Vagina (tissue), 2 donors: ENCODE results near the gene RALGDS. TPM values are rescaled to one million over a fixed set of nuclear protein-coding genes. Genes with fewer than 3 reads are reported as not detected.

Experiments used
- DNase-seq, 2 donors: peaks; one replicate each; pipeline ENCODE4 v3.0.0-alpha.2; 2017; ENCODE audit errors: extremely low spot score in 2 of 2
- H3K27ac ChIP-seq: fragments of 200-600 bp; sonication (generic); one replicate; pipeline ENCODE4 v1.5.1; 2019
- H3K27me3 ChIP-seq: fragments of 200-600 bp; sonication (generic); one replicate; pipeline ENCODE4 v1.5.1; 2019
- H3K36me3 ChIP-seq, 2 donors: fragments of 200-600 bp; sonication (generic); one replicate each; pipeline ENCODE4 v1.5.1; 2017 to 2019
- H3K4me1 ChIP-seq: fragments of 200-600 bp; sonication (generic); one replicate; pipeline ENCODE4 v1.5.1; 2019
- H3K4me3 ChIP-seq, 2 donors: fragments of 200-600 bp; sonication (generic); 1 replicate in 1 of 2; 2 replicates in 1 of 2; pipeline ENCODE4 v1.5.1; 2016 to 2019
- H3K9me3 ChIP-seq: fragments of 200-600 bp; sonication (generic); one replicate; pipeline ENCODE4 v1.5.1; 2019
- CTCF ChIP-seq, 3 experiments: fragments of 450-650 bp in 2 of 3; fragments of 200-600 bp in 1 of 3; sonication (generic) in 1 of 3; IDR thresholded peaks; one replicate each; pipeline ENCODE4 v1.5.1; 2017 to 2019; ENCODE audit warnings: antibody characterized with exemption in 3 of 3, mild to moderate bottlenecking in 2 of 3, moderate library complexity in 2 of 3
- POLR2A ChIP-seq, 2 donors: fragments of 450-650 bp; IDR thresholded peaks; one replicate each; pipeline ENCODE4 v1.6.1; 2017; ENCODE audit warnings: antibody characterized with exemption in 2 of 2, mild to moderate bottlenecking in 2 of 2, moderate library complexity in 2 of 2
- POLR2AphosphoS5 ChIP-seq, 2 donors: sonication (generic); formaldehyde crosslinking; IDR thresholded peaks; one replicate each; pipeline ENCODE4 v1.9.0; 2017; ENCODE audit warnings: antibody characterized with exemption in 2 of 2, mild to moderate bottlenecking in 2 of 2, low read depth in 1 of 2; ENCODE audit not compliant: insufficient read depth in 1 of 2
- intact Hi-C: fragments of 100-400 bp; cut with DNase I; formaldehyde crosslinking; loops from one replicate; pipeline ENCODE4 v1.15.1; 2023
- total RNA-seq: library from RNA; depleted of rRNA; stranded (reverse); fragments of >200 nt; gene quantifications from one replicate; pipeline ENCODE4 v1.2.3, GENCODE V29; 2016

The RALGDS gene
- total RNA-seq, 1 donor from 2014 or later: 85.0 TPM

GRCh38 chr9:133119846-133120500, 1.1 kb downstream of the RALGDS start:
- H3K4me1 ChIP-seq: peaks cover 82% of the 10 kb centered on the region
- no peaks in the 10 kb centered on the region for H3K36me3 ChIP-seq
- no peaks in the 10 kb centered on the region for H3K9me3 ChIP-seq
- intact Hi-C loops: no loop called here
- peak overlapping the region; percentile 75 to 82 for H3K4me3 ChIP-seq
- TF ChIP-seq POLR2A (IDR thresholded peaks at IDR 0.05) (no peak), POLR2AphosphoS5 (IDR thresholded peaks at IDR 0.05; ENCODE audit: insufficient read depth in 1 of 2, low read depth in 1 of 2) (peak in 1 of 2 donors; percentile 31)
- H3K27me3 ChIP-seq: no peaks in the 10 kb centered on the region
- peak overlapping the region; percentile 80 for H3K27ac ChIP-seq
- DNase-seq: no peak

DNA sequence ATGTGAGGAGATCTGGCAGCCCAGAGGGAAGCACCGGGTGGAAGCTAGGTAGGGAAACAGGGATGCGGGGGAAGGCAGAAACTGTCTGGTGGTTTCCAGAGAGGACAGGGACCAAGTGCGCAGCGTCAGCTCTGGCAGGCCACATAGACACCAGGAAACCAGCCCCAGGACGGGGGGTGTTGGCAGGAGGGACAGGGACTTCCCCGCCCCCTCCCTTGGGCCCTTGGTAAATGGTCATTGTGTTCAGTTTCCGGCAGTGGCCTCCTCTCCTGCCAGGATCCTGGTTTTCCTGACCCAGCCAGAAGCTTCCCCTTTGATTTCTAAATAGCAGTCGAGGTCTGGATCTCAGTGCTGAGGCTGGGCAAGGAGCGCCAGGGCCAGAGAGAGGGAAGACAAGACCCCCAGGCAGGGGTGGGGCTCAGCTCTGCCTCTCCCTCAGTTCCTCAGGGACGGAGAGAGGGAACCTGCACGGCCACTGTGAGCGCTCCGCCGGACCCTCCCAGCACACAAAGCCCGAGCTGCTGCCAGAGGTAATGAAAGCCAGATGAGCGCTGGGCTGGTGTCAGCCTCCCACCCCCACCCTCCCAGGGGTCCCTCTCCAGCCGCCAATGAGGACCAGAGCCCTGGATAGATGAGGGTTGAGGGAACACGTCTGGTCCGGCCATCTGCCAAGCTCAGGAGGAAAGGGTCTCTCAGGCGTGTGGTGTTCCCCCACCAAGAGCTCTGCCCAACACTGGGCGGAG, 1.8 kb downstream of the RALGDS start:
- no peaks in the 10 kb centered on the region for H3K36me3 ChIP-seq
- intact Hi-C loops: no loop called here
- no peaks in the 10 kb centered on the region for H3K27me3 ChIP-seq
- no peaks in the 10 kb centered on the region for H3K9me3 ChIP-seq
- DNase-seq: no peak
- TF ChIP-seq POLR2A (IDR thresholded peaks at IDR 0.05) (peak in 1 of 2 donors; percentile 19), CTCF (IDR thresholded peaks at IDR 0.05) (no peak), POLR2AphosphoS5 (IDR thresholded peaks at IDR 0.05; ENCODE audit: insufficient read depth in 1 of 2, low read depth in 1 of 2) (peak in 1 of 2 donors; percentile 31)
- peak overlapping the region; percentile 75 to 82 for H3K4me3 ChIP-seq
- H3K4me1 ChIP-seq: peaks cover 84% of the 10 kb centered on the region
- H3K27ac ChIP-seq: peak overlapping the region; percentile 80

GRCh38 chr9:133118568-133118967, 2.5 kb downstream of the RALGDS start:
- Histone ChIP-seq H3K27me3 (no peaks in the 10 kb centered on the region), H3K4me3 (peak overlapping the region in 1 of 2 donors; percentile 82), H3K27ac (peak overlapping the region; percentile 80), H3K9me3 (no peaks in the 10 kb centered on the region), H3K36me3 (no peaks in the 10 kb centered on the region), H3K4me1 (peaks cover 92% of the 10 kb centered on the region)
- intact Hi-C loops: no loop called here
- no peak for TF ChIP-seq POLR2AphosphoS5 (IDR thresholded peaks at IDR 0.05; ENCODE audit: insufficient read depth in 1 of 2, low read depth in 1 of 2)
- no peak for TF ChIP-seq POLR2A (IDR thresholded peaks at IDR 0.05)
- TF ChIP-seq CTCF (IDR thresholded peaks at IDR 0.05): no peak
- DNase-seq: no peak

DNA sequence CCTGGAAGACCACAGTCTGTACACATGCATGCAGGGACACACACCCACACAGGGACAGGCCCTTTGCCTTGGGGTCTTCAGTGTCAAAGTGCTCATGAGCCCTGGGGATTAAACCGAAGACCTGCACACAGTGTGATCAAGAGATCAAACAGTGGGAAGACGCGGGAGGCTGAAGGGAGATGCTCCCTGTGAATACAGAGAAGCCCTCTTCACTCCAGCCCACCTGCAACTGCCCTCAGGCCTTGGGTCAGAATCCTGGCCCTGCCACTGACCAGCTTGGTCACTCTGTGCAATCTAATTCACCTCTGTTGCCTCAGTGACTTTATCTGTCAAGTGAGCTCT, 2.9 kb downstream of the RALGDS start:
- no peak for TF ChIP-seq CTCF (IDR thresholded peaks at IDR 0.05)
- no peak for TF ChIP-seq POLR2A (IDR thresholded peaks at IDR 0.05)
- no peak for TF ChIP-seq POLR2AphosphoS5 (IDR thresholded peaks at IDR 0.05; ENCODE audit: insufficient read depth in 1 of 2, low read depth in 1 of 2)
- no peak for DNase-seq
- no peaks in the 10 kb centered on the region for H3K27me3 ChIP-seq
- intact Hi-C loops: no loop called here
- H3K4me3 ChIP-seq: no peak overlapping the region
- no peaks in the 10 kb centered on the region for H3K36me3 ChIP-seq
- peaks cover 93% of the 10 kb centered on the region for H3K4me1 ChIP-seq
- H3K27ac ChIP-seq: peak overlapping the region; percentile 80
- no peaks in the 10 kb centered on the region for H3K9me3 ChIP-seq

DNA sequence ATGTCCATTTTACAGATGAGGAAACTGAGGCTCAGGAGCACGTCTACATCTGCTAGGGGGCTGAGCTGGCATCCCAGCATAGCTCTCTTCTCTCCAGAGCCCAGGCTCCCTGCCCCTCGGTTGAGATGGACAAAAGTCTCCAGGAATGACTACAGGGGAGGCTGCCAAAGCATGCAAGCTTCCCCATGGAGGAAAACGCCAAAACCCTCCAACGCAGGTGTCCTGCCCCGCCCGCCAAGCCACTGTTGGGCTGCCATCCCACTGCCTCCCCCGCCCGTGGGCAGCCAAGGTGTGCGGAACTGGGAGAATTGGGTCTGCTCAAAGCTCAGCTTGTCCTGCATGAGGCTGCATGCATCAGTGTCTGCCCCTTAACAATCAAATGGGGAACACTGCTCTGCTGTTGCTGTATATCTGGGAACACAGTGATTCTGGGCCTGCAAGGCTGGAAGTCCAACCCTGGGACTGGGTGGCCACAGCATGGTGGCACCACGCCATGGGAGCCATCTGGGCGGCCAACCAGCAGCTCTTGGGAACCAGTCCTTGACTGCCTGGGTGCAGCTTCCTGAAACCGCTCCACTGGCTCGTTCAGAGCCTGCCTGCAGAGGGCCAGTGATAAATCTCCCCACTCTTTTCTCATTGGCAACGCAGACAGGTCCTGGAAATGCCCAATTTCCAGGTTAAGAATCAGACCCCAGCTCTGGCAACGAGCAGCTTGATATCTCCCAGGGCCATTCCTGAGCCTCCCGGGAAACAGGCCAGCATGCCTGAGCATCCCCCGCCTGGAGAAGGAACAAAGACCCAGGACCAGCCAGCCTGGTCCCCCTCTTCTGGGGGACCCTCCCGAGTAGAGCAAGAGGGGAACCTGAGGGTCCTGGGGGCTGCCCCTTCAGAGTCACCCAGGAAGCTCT, 3.5 kb downstream of the RALGDS start:
- peaks cover 93% of the 10 kb centered on the region for H3K4me1 ChIP-seq
- no peaks in the 10 kb centered on the region for H3K9me3 ChIP-seq
- peak overlapping the region; percentile 80 for H3K27ac ChIP-seq
- H3K27me3 ChIP-seq: no peaks in the 10 kb centered on the region
- no peak for DNase-seq
- intact Hi-C loops: no loop called here
- H3K4me3 ChIP-seq: no peak overlapping the region
- no peaks in the 10 kb centered on the region for H3K36me3 ChIP-seq
- TF ChIP-seq POLR2AphosphoS5 (IDR thresholded peaks at IDR 0.05; ENCODE audit: insufficient read depth in 1 of 2, low read depth in 1 of 2): no peak
- no peak for TF ChIP-seq CTCF (IDR thresholded peaks at IDR 0.05)
- TF ChIP-seq POLR2A (IDR thresholded peaks at IDR 0.05): no peak
